CD4-positive, alpha-beta T cell treated with Interleukin-2 at 100 ng/mL for 4 hours (primary cell): ENCODE data around the gene MTMR10.
A peak's percentile ranks its signal among the peaks of the same experiment; 100 is the strongest.

ENCODE experiments used
- DNase-seq: peaks from one replicate; pipeline ENCODE4 v3.0.0-alpha.2; 2020; ENCODE audit warnings: low spot score

Gene MTMR10

GRCh38 chr15:30921106-30921505, 70.3 kb downstream of the MTMR10 start:
- DNase-seq = no peak

- DNase-seq = no peak
These were observed 71.4 kb downstream of the MTMR10 start for GRCh38 chr15:30919877-30920550.

GRCh38 chr15:30918366-30918765, 73.1 kb downstream of the MTMR10 start:
- no peak for DNase-seq

- no peak for DNase-seq
These were observed 73.8 kb downstream of the MTMR10 start for GRCh38 chr15:30917675-30918074.

- no peak for DNase-seq
These were observed 74.4 kb downstream of the MTMR10 start for GRCh38 chr15:30917013-30917412.

GRCh38 chr15:30913761-30914160, 77.7 kb downstream of the MTMR10 start:
- no peak for DNase-seq

- no peak for DNase-seq
These were observed 85.1 kb downstream of the MTMR10 start for GRCh38 chr15:30906366-30906765.

- no peak for DNase-seq
These were observed 85.6 kb downstream of the MTMR10 start for GRCh38 chr15:30905821-30906220.

- DNase-seq = no peak
These were observed 86.6 kb downstream of the MTMR10 start for GRCh38 chr15:30904812-30905211.

- DNase-seq = peak; percentile 73
These were observed 87.8 kb downstream of the MTMR10 start, which contains the start of gene FAN1 for GRCh38 chr15:30903497-30904187. FAN1 (plus strand) TSS chr15:30903915; CDS start chr15:30904664, 749 bp downstream.

- no peak for DNase-seq
These were observed 89.5 kb downstream of the MTMR10 start for GRCh38 chr15:30901889-30902288.

GRCh38 chr15:30896211-30896606, 95.2 kb downstream of the MTMR10 start:
- DNase-seq = no peak

- DNase-seq = no peak
These were observed 95.8 kb downstream of the MTMR10 start for GRCh38 chr15:30895461-30896210.

GRCh38 chr15:30889196-30889595, 102.2 kb downstream of the MTMR10 start:
- no peak for DNase-seq
